HepG2 (cell line): Measurements from ENCODE around the gene KANSL1. TPM values are rescaled to one million over a fixed set of nuclear protein-coding genes. Genes with fewer than 3 reads are reported as not detected.

Experiments
- AGO1 ChIP-seq: fragments of 200-400 bp; formaldehyde crosslinking; IDR thresholded peaks from 2 replicates; pipeline ENCODE4 v1.6.1; 2017; ENCODE audit warnings: mild to moderate bottlenecking, low read depth, low read length, moderate library complexity; ENCODE audit not compliant: poor library complexity, severe bottlenecking
- CBX2 ChIP-seq, 2 experiments: fragments of 200-600 bp in 1 of 2; sonication (generic); formaldehyde crosslinking in 1 of 2; IDR thresholded peaks; 2 replicates each; pipeline versions ENCODE4 v1.7.0 to v1.8.1; 2018 to 2022; ENCODE audit warnings: low read depth in 2 of 2, low read length in 1 of 2, mild to moderate bottlenecking in 1 of 2, missing genetic modification reagents in 1 of 2
- GABPA ChIP-seq, 2 experiments: IDR thresholded peaks; 2 replicates each; pipeline ENCODE4 v1.6.1; 2011 to 2016; ENCODE audit warnings: low read depth in 2 of 2, low read length in 1 of 2, missing biosample characterization in 1 of 2, missing genetic modification characterization in 1 of 2
- GABPB1 ChIP-seq: IDR thresholded peaks from 2 replicates; pipeline ENCODE4 v1.6.1; 2016; ENCODE audit warnings: mild to moderate bottlenecking, missing genetic modification reagents, moderate library complexity, missing compliant biosample characterization
- HNRNPL ChIP-seq: fragments of 200-400 bp; formaldehyde crosslinking; IDR thresholded peaks from 2 replicates; pipeline ENCODE4 v1.6.1; 2017; ENCODE audit warnings: mild to moderate bottlenecking, low read depth, low read length
- HNRNPLL ChIP-seq: fragments of 200-400 bp; formaldehyde crosslinking; IDR thresholded peaks from 2 replicates; pipeline ENCODE4 v1.6.1; 2017; ENCODE audit warnings: mild to moderate bottlenecking, low read depth, low read length; ENCODE audit not compliant: poor library complexity, severe bottlenecking
- SOX13 ChIP-seq, 3 experiments: fragments of 450-650 bp in 1 of 3; sonication (generic) in 1 of 3; formaldehyde crosslinking in 1 of 3; IDR thresholded peaks in 2 of 3; conservative IDR thresholded peaks in 1 of 3; 2 replicates each; pipeline versions ENCODE4 v1.5.0 to v1.6.1; 2016 to 2020; ENCODE audit warnings: antibody characterized with exemption in 1 of 3, mild to moderate bottlenecking in 1 of 3, missing compliant biosample characterization in 1 of 3, missing genetic modification reagents in 1 of 3, moderate library complexity in 1 of 3
- SRSF1 ChIP-seq: fragments of 200-400 bp; formaldehyde crosslinking; optimal IDR thresholded peaks from 2 replicates; pipeline ENCODE3; 2017; ENCODE audit warnings: mild to moderate bottlenecking, low read depth, low read length, moderate library complexity
- ZBTB20 ChIP-seq: sonication (generic); formaldehyde crosslinking; IDR thresholded peaks from 2 replicates; pipeline ENCODE4 v1.8.1; 2023; ENCODE audit warnings: missing genetic modification reagents, low read depth, mild to moderate bottlenecking, borderline replicate concordance
- ZNF354B ChIP-seq: sonication (generic); formaldehyde crosslinking; IDR thresholded peaks from 2 replicates; pipeline ENCODE4 v1.8.0; 2022; ENCODE audit warnings: mild to moderate bottlenecking, missing genetic modification reagents
- polyA plus RNA-seq, 8 experiments: library from polyadenylated mRNA; depleted of rRNA in 3 of 8; stranded (reverse) in 7 of 8; unstranded in 1 of 8; fragments of >200 nt; fragmentation: Illumina TruSeq in 4 of 8; extraction: Trizol in 4 of 8; gene quantifications; 2 replicates each; pipeline versions ENCODE4 v1.2.1 to v1.2.3, GENCODE V29; 2011 to 2016; ENCODE audit warnings: low read depth in 4 of 8, missing spikeins in 1 of 8, mixed read lengths in 1 of 8; ENCODE audit not compliant: insufficient read depth in 1 of 8
- total RNA-seq, 5 experiments: library from RNA; depleted of rRNA; stranded (reverse); fragments of >200 nt; fragmentation: Illumina TruSeq; extraction: Trizol; gene quantifications; 2 replicates each; pipeline ENCODE4 v1.2.3, GENCODE V29; 2016; ENCODE audit warnings: low read depth in 1 of 5
- TF ChIP-seq, protein P1 (sequence below): sonication (generic); formaldehyde crosslinking; IDR thresholded peaks from 2 replicates; pipeline ENCODE4 v1.5.0; 2020; ENCODE audit warnings: missing genetic modification reagents
- TF ChIP-seq, protein P2 (sequence below): IDR thresholded peaks from 2 replicates; pipeline ENCODE4 v1.6.1; 2012; ENCODE audit warnings: low read length, improper control_type of control experiment
- TF ChIP-seq, protein P3 (sequence below): sonication (generic); formaldehyde crosslinking; conservative IDR thresholded peaks from 2 replicates; pipeline ENCODE4 v1.4.0; 2020; ENCODE audit warnings: missing genetic modification reagents
- TF ChIP-seq, protein P4 (sequence below): sonication (generic); formaldehyde crosslinking; IDR thresholded peaks from 2 replicates; pipeline ENCODE4 v1.5.0; 2020; ENCODE audit warnings: mild to moderate bottlenecking, missing genetic modification reagents, borderline replicate concordance
- TF ChIP-seq, protein P5 (sequence below): sonication (generic); formaldehyde crosslinking; IDR thresholded peaks from 2 replicates; pipeline ENCODE4 v1.8.0; 2022; ENCODE audit warnings: mild to moderate bottlenecking, missing genetic modification reagents, moderate library complexity

Gene KANSL1
- total and polyA plus RNA-seq, 2 of the 13 experiments (the other 11 are each of a cell fraction or from before 2014, with no cell fraction given) = 24.0 to 59.6 TPM

DNA sequence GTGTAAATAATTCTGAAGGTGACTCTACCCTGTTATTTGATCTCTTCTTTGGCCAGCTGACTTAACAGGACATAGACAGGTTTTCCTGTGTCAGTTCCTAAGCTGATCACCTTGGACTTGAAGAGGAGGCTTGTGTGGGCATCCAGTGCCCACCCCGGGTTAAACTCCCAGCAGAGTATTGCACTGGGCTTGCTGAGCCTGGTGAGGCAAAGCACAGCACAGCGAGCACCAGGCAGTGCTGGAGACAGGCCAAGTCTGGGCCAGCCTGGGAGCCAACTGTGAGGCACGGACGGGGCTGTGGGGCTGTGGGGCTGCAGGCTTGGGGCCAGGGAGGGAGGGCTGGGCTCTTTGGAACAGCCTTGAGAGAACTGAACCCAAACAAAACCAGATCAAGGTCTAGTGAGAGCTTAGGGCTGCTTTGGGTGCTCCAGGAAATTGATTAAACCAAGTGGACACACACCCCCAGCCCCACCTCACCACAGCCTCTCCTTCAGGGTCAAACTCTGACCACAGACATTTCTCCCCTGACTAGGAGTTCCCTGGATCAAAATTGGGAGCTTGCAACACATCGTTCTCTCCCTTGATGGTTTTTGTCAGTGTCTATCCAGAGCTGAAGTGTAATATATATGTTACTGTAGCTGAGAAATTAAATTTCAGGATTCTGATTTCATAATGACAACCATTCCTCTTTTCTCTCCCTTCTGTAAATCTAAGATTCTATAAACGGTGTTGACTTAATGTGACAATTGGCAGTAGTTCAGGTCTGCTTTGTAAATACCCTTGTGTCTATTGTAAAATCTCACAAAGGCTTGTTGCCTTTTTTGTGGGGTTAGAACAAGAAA is 189.1 kb downstream of the KANSL1 start (continued):
- TF ChIP-seq, protein P1, sequence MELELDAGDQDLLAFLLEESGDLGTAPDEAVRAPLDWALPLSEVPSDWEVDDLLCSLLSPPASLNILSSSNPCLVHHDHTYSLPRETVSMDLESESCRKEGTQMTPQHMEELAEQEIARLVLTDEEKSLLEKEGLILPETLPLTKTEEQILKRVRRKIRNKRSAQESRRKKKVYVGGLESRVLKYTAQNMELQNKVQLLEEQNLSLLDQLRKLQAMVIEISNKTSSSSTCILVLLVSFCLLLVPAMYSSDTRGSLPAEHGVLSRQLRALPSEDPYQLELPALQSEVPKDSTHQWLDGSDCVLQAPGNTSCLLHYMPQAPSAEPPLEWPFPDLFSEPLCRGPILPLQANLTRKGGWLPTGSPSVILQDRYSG (CRISPR knock-in tag) = no peak
- TF ChIP-seq, protein P2, sequence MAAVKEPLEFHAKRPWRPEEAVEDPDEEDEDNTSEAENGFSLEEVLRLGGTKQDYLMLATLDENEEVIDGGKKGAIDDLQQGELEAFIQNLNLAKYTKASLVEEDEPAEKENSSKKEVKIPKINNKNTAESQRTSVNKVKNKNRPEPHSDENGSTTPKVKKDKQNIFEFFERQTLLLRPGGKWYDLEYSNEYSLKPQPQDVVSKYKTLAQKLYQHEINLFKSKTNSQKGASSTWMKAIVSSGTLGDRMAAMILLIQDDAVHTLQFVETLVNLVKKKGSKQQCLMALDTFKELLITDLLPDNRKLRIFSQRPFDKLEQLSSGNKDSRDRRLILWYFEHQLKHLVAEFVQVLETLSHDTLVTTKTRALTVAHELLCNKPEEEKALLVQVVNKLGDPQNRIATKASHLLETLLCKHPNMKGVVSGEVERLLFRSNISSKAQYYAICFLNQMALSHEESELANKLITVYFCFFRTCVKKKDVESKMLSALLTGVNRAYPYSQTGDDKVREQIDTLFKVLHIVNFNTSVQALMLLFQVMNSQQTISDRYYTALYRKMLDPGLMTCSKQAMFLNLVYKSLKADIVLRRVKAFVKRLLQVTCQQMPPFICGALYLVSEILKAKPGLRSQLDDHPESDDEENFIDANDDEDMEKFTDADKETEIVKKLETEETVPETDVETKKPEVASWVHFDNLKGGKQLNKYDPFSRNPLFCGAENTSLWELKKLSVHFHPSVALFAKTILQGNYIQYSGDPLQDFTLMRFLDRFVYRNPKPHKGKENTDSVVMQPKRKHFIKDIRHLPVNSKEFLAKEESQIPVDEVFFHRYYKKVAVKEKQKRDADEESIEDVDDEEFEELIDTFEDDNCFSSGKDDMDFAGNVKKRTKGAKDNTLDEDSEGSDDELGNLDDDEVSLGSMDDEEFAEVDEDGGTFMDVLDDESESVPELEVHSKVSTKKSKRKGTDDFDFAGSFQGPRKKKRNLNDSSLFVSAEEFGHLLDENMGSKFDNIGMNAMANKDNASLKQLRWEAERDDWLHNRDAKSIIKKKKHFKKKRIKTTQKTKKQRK = no peak
- TF ChIP-seq CBX2 (IDR thresholded peaks at IDR 0.05; ENCODE audit: low read depth, low read length) (no peak), CBX2 (CRISPR knock-in tag; IDR thresholded peaks at IDR 0.05; ENCODE audit: low read depth) (no peak), HNRNPL (peak; percentile 85), ZBTB20 (CRISPR knock-in tag) (no peak), GABPB1 (CRISPR knock-in tag) (peak; percentile 55; the same call in 1 of the 2 replicates), ZNF354B (peak; percentile 56; the same call in 1 of the 2 replicates), HNRNPLL (no peak), GABPA (IDR thresholded peaks at IDR 0.05; ENCODE audit: low read depth, low read length) (no peak), GABPA (CRISPR knock-in tag; IDR thresholded peaks at IDR 0.05; ENCODE audit: low read depth) (no peak), SRSF1 (peak; percentile 82), AGO1 (no peak), SOX13 (IDR thresholded peaks at IDR 0.05) (peak; percentile 50; the same call in 1 of the 2 replicates), SOX13 (CRISPR knock-in tag; conservative IDR thresholded peaks at IDR 0.05 in 1 of 2, IDR thresholded peaks at IDR 0.05 in 1 of 2) (peak in 1 of 2 experiments; percentile 56; a peak in 1 of 4 replicates)
- TF ChIP-seq, protein P3, sequence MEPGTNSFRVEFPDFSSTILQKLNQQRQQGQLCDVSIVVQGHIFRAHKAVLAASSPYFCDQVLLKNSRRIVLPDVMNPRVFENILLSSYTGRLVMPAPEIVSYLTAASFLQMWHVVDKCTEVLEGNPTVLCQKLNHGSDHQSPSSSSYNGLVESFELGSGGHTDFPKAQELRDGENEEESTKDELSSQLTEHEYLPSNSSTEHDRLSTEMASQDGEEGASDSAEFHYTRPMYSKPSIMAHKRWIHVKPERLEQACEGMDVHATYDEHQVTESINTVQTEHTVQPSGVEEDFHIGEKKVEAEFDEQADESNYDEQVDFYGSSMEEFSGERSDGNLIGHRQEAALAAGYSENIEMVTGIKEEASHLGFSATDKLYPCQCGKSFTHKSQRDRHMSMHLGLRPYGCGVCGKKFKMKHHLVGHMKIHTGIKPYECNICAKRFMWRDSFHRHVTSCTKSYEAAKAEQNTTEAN (CRISPR knock-in tag) = peak; percentile 53
- TF ChIP-seq, protein P4, sequence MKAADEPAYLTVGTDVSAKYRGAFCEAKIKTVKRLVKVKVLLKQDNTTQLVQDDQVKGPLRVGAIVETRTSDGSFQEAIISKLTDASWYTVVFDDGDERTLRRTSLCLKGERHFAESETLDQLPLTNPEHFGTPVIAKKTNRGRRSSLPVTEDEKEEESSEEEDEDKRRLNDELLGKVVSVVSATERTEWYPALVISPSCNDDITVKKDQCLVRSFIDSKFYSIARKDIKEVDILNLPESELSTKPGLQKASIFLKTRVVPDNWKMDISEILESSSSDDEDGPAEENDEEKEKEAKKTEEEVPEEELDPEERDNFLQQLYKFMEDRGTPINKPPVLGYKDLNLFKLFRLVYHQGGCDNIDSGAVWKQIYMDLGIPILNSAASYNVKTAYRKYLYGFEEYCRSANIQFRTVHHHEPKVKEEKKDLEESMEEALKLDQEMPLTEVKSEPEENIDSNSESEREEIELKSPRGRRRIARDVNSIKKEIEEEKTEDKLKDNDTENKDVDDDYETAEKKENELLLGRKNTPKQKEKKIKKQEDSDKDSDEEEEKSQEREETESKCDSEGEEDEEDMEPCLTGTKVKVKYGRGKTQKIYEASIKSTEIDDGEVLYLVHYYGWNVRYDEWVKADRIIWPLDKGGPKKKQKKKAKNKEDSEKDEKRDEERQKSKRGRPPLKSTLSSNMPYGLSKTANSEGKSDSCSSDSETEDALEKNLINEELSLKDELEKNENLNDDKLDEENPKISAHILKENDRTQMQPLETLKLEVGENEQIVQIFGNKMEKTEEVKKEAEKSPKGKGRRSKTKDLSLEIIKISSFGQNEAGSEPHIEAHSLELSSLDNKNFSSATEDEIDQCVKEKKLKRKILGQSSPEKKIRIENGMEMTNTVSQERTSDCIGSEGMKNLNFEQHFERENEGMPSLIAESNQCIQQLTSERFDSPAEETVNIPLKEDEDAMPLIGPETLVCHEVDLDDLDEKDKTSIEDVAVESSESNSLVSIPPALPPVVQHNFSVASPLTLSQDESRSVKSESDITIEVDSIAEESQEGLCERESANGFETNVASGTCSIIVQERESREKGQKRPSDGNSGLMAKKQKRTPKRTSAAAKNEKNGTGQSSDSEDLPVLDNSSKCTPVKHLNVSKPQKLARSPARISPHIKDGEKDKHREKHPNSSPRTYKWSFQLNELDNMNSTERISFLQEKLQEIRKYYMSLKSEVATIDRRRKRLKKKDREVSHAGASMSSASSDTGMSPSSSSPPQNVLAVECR (CRISPR knock-in tag) = peak; percentile 67; the same call in 1 of the 2 replicates
- TF ChIP-seq, protein P5, sequence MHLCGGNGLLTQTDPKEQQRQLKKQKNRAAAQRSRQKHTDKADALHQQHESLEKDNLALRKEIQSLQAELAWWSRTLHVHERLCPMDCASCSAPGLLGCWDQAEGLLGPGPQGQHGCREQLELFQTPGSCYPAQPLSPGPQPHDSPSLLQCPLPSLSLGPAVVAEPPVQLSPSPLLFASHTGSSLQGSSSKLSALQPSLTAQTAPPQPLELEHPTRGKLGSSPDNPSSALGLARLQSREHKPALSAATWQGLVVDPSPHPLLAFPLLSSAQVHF (CRISPR knock-in tag) = no peak
